ENCODE measurements around the gene TPM1.

The TPM1 gene

DNA sequence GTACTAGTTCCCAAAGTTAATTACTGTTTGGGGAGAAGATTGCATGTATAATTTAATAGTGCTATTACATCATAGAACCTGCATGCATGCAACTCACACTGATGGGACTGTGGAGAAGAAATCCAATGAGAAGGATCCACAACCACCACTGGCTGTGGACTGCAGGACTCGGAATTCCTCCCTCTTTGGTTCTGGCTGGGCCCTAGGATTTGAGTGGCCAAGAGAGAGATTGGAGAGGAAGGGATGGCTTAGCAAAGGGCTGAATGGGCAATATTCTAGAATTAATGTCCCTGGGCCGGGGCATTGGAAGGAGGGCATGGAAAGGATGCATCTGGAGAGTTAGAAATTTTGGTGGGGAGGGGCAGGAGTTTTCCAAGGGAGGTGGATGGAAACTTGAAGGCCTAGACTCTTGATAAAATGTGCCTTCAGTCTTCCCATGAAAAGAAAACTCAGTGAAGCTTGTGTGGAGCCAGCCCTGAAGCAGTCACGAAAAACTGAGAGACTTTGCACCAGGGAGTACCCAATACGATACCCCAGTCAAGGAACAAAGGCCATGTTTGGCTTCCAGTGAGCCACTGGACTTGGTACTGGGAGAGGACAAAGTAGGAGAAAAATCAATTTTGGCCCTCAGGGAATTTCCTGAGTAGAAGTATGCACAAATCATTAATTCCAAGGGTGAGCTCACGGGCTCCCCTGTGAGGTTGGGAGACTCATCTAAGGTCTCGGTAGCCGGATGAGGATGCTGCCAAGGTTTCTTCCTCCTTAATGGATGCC lies 31.4 kb upstream of the TPM1 start:
- H3K27ac ChIP-seq, result no peak overlapping the region
- no peak for TF ChIP-seq ZFX (IDR thresholded peaks at IDR 0.05; ENCODE audit: borderline replicate concordance)
- TF ChIP-seq, protein P1, sequence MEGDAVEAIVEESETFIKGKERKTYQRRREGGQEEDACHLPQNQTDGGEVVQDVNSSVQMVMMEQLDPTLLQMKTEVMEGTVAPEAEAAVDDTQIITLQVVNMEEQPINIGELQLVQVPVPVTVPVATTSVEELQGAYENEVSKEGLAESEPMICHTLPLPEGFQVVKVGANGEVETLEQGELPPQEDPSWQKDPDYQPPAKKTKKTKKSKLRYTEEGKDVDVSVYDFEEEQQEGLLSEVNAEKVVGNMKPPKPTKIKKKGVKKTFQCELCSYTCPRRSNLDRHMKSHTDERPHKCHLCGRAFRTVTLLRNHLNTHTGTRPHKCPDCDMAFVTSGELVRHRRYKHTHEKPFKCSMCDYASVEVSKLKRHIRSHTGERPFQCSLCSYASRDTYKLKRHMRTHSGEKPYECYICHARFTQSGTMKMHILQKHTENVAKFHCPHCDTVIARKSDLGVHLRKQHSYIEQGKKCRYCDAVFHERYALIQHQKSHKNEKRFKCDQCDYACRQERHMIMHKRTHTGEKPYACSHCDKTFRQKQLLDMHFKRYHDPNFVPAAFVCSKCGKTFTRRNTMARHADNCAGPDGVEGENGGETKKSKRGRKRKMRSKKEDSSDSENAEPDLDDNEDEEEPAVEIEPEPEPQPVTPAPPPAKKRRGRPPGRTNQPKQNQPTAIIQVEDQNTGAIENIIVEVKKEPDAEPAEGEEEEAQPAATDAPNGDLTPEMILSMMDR (IDR thresholded peaks at IDR 0.05), result no peak

DNA sequence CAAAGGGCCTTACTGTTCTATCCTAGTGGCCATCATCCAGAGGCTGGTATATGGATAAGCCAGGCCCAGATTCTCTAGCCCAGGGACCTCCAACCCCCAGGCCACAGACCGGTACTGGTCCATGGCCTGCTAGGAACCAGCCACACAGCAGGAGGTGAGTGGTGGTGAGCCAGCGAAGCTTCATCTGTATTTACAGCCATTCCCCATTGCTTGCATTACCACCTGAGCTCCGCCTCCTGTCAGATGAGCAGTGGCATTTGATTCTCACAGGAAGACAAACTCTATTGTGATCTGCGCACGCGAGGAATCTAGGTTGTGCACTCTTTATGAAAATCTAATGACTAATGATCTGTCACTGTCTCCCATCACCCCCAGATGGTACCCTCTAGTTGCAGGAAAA lies 30.1 kb upstream of the TPM1 start:
- no peak overlapping the region for H3K27ac ChIP-seq
- no peak for TF ChIP-seq ZFX (IDR thresholded peaks at IDR 0.05; ENCODE audit: borderline replicate concordance)
- TF ChIP-seq, protein P1 (IDR thresholded peaks at IDR 0.05), result no peak

DNA sequence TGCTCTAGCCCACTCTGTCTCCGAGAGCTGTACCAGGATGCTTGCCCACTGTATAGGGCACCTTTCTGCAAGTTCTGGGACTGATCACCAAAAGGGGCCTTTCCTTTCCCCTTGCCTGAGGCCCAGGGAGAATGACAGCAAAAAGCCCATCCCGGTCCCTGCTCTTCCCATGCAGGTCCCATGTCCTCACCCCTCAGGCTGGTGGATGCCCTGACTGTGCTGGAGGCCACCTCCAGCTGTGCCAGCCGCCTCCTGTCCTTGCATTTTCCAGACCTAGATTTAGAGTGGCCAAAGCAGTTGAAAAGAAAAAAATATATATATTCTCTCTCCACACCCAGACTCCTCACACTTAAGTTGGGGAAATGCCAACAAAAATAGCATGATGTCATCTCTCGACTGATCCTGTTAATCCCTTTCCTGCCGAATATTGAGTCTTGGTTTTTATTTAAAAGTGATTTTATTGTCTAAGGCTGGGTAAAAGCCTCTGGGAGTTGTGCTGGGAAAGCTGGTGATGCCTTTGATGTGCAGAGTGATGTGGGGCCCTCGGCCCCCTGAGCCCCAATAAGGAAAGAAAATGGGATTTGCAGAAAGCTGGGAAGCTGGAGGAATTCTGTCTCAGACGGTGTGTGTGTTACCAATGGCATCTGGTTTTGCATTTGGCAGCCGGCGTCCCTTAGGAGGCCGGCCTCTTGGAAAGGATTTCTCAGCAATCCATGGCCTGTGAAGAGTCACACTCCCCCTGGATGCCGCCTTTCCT lies 29.3 kb upstream of the TPM1 start:
- no peak overlapping the region for H3K27ac ChIP-seq
- TF ChIP-seq ZFX (IDR thresholded peaks at IDR 0.05; ENCODE audit: borderline replicate concordance), result no peak
- TF ChIP-seq, protein P1 (IDR thresholded peaks at IDR 0.05), result no peak

DNA sequence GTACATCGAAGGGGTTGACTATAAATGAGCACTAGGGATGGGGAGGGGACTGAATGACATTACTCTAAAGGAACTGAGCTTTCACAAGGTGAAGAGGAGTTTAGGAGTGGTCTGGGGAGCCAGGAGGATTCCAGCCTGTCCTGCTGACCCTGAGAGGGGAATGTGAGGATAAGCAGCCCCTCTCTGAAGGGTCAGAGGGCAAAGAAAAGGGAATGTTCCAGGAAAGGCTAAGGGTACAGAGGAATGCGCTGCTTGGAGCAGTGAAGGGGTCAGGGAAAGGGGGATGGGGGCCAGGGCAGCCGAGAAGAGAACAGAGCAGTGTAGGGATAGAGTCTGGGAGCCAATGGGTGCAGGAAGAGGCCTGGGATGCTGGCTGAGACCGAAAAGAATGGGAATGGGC lies 28.0 kb upstream of the TPM1 start:
- H3K27ac ChIP-seq, result no peak overlapping the region
- TF ChIP-seq, protein P1 (IDR thresholded peaks at IDR 0.05), result no peak
- no peak for TF ChIP-seq ZFX (IDR thresholded peaks at IDR 0.05; ENCODE audit: borderline replicate concordance)

DNA sequence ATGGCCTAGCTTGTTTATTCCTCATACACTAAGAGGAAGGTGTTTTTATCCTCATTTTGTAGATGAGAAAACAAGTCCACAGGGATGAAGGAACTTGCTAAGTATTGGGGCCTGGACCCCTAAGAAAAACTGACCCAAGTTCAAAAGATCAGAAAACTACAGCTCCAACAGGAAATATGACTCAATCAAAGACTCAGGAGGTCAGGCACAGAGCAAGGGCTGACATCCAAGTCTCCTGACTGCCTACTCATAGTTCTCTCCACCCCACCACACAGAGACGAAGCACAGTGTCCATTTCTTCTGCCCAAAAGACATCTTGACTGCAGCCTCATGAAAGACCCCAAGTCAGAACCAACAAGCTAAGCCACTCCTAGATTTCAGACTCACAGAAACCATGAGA lies 26.9 kb upstream of the TPM1 start:
- TF ChIP-seq ZFX (IDR thresholded peaks at IDR 0.05; ENCODE audit: borderline replicate concordance), result no peak
- TF ChIP-seq, protein P1 (IDR thresholded peaks at IDR 0.05), result no peak
- H3K27ac ChIP-seq, result no peak overlapping the region

DNA sequence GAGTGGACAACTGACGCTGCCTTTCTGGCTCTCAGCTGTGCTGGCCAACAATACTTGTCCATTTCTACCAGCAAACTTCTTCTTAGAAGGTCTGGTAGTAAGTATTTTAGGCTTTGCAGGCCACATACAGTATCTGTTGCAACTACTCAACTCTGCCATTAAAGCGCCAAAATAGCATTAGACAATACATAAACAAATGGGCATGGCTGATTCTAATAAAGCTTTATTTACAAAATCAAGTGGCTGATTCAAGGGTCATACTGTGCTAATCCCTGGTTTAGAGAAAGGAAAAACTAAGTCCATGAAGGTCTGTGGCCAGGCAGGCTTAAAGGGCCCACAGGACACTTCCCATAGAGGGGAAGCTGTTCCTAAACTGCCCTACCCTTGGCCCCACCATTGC lies 26.3 kb upstream of the TPM1 start:
- no peak overlapping the region for H3K27ac ChIP-seq
- no peak for TF ChIP-seq ZFX (IDR thresholded peaks at IDR 0.05; ENCODE audit: borderline replicate concordance)
- TF ChIP-seq, protein P1 (IDR thresholded peaks at IDR 0.05), result no peak

DNA sequence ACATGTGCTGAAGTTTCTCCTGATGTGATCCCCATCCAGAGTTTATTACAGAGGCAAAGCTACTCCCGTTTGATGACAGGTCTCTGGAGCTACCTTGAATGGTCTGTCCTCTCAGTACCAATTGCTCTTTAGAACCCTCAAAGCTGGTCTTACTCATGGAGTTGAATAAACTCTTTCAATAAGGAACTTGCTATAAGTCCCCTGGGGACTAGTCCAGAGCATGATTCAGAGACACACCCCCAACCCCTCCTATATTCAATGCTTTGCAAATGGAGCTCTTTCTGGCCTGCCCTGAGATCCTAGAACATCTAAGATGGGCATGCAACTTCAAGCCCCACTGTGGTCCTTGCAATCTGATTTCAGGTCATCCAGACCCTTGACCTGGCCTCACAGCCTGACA lies 23.9 kb upstream of the TPM1 start:
- no peak overlapping the region for H3K27ac ChIP-seq
- TF ChIP-seq, protein P1 (IDR thresholded peaks at IDR 0.05), result no peak
- TF ChIP-seq ZFX (IDR thresholded peaks at IDR 0.05; ENCODE audit: borderline replicate concordance), result no peak
